HG03442 (cell line): ENCODE results near the gene SLC25A13.

Experiments
- ATAC-seq: cut with Tn5 transposase; IDR thresholded peaks from one replicate; pipeline ENCODE4 v1.9.1; 2021; ENCODE audit warnings: mild to moderate bottlenecking, moderate library complexity; ENCODE audit not compliant: unreplicated experiment

The SLC25A13 gene

DNA sequence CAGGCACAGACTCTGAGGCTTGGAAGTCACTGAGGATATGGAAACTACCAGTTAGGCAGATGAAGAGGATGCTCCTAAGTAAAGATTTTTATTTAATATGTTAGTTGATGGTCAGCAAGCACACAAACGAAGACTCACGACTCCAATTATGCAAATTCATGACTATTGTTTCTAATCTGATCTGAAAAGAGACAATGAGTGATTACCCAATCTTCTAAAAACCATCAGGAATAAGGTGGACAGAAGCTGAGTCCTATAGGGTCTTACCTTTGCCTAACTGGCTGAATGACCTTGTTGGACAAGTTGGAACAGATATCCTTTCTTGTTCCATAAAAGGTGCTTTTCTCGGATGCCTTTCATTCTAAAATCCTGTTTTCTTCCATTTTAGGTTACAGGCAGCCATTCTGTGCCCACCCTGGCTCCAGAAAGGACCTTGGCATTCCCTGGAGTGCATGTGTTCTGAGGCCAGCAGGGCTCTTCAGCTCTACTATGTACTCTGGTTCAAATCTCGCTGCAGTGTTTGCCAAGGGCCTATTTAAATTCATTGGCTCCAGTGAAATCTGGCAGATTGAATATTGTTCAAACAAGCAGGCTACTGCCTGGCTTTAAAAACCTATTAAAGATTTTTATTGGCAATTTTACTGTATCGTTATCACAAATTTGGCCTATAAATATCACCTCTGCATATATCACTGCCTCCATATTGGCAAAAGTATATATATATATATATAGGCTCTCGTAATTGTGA lies 77.5 kb downstream of the SLC25A13 start:
- no peak for ATAC-seq

GRCh38 chr7:96243241-96243640 lies 78.7 kb downstream of the SLC25A13 start:
- no peak for ATAC-seq

DNA sequence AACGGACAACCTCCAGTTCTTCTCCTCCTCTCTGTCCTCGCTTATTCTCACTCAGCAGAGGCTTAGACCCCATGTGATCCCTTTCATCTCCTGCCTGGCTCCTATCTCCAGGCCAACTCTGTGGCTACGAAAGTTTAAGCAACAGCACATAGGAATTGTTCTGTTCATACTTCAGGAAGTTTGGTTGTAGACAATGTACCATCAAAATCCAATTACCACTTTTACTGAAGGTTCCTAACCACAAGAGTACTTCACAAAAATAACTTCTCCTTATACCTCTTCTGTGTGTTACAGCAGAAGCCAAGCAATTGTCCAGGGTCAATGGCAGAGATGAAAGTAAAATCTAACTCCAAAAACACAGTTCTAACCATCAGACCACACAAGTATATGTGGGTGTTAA lies 80.0 kb downstream of the SLC25A13 start:
- no peak for ATAC-seq

- no peak for ATAC-seq
Observed at GRCh38 chr7:96238976-96239766, 82.7 kb downstream of the SLC25A13 start.

DNA sequence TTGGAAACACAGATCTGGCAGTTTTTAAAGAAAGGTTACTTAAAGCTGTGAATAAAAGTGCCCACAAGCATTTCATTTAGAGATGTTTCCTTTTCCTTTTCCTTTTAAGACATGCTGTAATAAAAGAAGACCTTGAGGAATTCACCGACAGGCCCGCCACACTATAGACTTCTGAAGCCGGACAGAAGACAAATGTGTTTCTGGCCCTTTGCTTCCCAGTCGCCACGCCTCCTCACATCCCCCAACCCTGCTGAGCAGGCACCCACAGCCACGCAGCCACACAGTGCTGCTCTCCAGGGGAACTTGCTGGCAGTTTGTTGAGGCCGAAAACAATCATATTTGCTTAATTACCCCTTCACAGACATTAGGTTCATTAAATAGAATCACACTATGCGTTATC lies 83.4 kb downstream of the SLC25A13 start:
- no peak for ATAC-seq

- no peak for ATAC-seq
Observed at GRCh38 chr7:96237040-96237439, 84.9 kb downstream of the SLC25A13 start.

DNA sequence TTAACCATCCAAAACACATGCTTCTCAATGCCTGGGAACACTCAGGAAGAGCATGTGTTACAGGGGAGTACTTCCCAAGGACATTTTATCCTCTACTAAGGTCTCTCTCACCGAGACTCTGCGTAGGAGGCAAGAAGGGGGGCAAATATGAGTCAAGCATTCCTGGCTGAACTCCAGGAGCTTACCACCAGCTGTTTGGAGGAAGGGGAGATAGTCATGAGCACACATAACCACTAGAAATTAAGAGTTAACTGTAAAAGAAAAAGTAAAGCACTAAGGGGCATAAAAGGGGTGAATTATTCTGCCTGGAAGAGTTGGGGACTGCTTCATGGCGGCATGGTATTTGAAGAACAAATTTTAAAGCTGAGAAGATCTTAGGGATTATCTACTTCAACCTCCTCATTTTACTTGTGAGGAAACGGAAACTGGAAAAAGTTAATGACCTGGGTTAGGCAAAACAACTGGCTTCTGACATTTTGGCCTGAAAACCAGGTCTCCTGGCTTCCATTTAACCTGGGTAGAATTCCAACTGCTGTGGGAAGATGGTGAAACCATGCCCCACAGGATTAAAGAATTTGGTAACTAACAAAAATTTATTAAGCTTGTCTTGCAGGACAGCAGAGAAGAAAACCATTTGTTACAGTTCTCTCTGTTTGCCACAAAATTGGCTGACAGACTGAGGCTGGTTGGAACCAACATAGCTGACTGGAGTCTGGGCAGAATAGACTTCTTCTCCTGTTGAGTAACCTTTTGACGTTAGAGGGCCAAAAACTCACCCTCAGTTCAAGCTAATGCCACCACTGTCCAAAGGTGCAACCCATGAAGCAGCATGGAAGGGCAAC lies 85.5 kb downstream of the SLC25A13 start:
- ATAC-seq, result no peak

GRCh38 chr7:96235281-96235680 lies 86.6 kb downstream of the SLC25A13 start:
- peak; percentile 38 for ATAC-seq

DNA sequence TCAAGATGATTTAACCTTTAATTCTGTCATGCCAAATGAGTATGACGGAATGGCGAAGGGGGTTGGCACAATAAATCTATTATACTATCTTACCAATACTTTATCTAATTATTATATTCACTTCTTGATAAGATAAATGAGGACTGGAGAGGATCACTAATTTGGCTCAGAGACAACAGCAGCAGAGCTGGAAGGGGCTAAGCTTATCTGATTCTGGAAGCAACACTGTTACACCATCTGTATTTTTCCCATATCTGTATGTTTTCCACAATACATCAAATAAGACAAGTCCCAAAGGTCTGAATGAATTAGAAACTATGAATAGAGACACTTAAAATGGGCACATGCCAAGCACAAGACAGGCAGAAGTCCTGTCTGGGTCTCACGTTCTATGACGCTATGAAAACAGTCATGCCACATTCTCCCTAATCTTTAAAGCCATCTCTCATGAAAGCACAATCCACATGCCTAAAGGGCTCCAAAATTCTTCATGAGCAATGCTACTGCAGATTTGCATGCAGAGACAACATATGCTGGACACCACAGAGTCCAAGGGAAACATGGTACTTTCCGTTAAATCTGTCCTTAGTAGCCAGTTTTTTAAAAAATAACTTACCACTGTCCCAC lies 88.3 kb downstream of the SLC25A13 start:
- ATAC-seq, result no peak

GRCh38 chr7:96233084-96233483 lies 88.8 kb downstream of the SLC25A13 start:
- ATAC-seq, result no peak

- no peak for ATAC-seq
Observed at GRCh38 chr7:96228760-96229159, 93.1 kb downstream of the SLC25A13 start.

DNA sequence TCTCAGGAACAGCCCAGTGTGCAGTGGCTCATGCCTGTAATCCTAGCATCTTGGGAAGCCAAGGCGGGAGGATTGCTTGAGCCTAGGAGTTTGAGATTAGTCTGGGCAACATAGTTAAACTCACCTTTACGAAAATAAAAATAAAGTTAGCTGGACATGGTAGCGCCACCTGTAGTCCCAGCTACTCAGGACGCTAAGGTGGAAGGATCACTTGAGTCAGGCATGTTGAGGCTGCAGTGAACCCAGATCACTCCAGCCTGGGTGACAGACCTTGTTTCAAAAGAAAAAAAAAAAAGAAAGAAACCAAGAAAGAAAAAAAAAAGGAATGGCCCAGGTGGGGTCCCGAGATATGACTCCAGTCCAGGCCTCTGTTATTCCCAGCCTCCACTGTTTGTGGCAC lies 96.6 kb downstream of the SLC25A13 start:
- ATAC-seq, result no peak

DNA sequence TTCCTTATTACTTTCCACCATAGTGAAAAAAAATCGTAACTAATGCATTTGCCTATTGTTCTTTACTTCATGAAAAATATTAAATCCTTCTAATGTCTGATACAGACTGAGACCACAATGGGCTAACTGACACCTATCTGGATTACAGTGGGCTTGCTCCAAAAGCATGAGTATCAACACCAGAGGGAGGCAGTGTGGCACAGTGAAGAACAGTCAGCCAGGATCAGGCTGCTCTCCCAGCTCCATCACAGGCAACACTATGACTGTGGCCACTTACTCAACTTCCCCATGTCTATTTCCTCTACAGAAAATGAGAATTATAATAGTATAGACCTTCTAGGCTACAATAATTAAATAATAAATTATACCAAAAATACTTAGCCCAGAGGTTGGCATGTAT lies 97.2 kb downstream of the SLC25A13 start:
- no peak for ATAC-seq

- ATAC-seq, result no peak
Observed at GRCh38 chr7:96224073-96224472, 97.8 kb downstream of the SLC25A13 start.

DNA sequence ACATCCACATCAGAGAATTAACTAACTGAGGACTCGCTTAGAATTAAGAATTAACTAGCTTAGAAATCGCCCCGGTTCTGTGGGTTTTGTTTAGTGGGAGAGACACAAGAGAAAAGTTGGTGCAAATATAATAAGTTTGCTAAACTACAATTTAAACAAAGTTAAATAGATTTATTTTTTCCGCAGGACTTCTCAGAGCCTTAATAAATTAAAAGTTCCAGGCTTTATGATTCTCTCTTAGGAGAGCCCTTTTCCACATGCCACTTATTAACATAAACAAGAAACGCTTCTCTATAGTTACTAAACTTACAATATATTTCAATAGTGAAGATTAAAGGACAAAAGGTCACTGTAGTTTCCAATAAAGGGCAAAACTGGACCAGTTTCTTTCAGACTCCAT lies 100.0 kb downstream of the SLC25A13 start:
- no peak for ATAC-seq

DNA sequence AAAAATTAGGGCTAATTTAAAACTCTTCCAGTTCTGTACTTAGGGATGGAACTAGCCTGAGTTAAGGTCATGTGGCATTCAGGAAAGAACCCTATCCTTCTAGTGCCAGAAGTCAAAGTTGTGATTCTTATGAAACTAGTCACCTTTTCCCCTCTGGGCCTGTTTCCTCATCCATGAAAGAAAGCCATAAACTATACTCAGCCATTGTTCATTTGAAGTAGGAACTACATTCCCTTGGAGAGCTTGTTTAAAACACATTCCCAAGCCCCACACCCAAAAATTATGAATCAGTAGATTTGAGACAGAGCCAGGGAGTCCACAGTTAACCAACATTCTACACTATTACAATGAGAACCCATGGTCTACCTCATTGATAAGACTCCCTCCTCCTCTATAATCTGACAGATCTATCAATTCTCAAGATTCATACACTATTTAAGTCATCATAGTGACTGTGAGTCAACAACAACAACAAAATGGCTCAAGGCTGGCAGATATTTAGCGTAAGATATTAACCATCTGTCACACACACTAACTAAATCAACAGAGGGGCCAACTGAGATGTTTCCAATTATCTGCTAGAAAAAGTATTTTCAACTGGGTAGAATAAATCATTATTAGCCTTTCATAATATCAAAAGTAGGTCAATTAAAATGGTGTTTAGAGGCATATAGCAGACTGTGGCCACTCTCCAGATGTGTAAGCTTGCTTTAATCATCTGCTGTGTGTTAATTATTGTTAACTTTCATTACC lies 102.3 kb downstream of the SLC25A13 start:
- no peak for ATAC-seq

- ATAC-seq, result no peak
Observed at GRCh38 chr7:96218664-96219243, 103.1 kb downstream of the SLC25A13 start.

DNA sequence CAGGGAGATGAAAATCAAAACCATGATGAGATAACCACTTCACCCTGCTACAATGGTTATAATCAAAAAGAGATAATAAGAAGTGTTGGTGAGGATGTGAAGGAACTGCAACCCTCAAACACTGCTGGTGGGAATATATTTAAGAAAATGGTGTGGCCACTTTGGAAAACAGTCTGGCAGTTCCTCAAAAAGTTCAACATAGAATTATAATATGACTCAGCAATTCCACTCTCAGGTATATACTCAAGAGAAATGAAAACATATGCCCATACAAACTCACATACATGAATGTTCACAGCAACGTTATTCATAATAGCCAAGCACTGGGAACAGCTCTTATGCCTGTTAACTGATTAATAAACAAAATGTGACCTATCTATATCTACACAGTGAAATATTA lies 104.8 kb downstream of the SLC25A13 start:
- no peak for ATAC-seq

DNA sequence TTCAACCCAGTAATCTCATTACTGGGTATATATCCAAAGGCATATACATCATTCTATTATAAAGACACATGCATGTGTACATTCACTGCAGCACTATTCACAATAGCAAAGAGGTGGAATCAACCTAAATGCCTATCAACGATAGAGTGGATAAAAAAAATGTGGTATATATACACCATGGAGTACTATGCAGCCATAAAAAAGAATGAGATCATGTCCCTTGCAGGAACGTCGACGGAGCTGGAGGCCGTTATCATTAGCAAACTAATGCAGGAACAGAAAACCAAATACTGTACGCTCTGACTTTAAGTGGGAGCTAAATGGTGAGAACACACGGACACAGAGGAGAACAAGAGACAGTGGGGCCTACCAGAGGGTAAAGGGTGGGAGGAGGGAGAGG lies 105.5 kb downstream of the SLC25A13 start:
- ATAC-seq, result no peak

DNA sequence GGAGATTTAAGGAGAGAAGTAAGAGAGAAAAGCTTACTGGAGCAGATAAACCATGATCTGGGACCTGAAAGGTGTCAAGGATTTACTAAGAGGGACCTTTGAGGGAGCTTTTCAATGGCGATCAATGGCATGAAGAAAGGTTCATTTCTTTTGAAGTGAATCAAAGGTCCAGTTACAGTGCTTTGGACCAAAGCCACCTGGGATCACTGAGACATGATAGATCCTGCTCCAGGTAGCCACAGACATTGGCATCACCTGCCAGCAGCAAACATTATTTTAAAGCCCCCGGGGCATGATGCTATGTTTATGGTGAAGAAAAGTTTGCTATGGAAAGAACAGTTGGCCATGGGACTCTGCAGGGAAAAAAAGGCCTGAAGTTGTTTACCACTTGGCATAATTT lies 109.4 kb downstream of the SLC25A13 start:
- no peak for ATAC-seq
